Gastrocnemius medialis (tissue), 4 donors: Measurements from ENCODE around the gene KIAA1217. TPM values are rescaled to one million over a fixed set of nuclear protein-coding genes. Genes with fewer than 3 reads are reported as not detected.
A peak's percentile ranks its signal among the peaks of the same experiment; 100 is the strongest.

Experiments used
- ATAC-seq, 2 donors: fragments of 150-250 bp; one replicate each; pipeline ENCODE4 v1.9.1; 2016
- DNase-seq, 2 donors: peaks; one replicate each; pipeline ENCODE4 v3.0.0-alpha.2; 2019
- H3K27ac ChIP-seq, 4 donors: fragments of 200-600 bp; sonication (generic); 1 replicate in 1 of 4; 2 replicates in 3 of 4; pipeline ENCODE4 v1.5.1; 2016 to 2018; ENCODE audit warnings: mild to moderate bottlenecking in 2 of 4, moderate library complexity in 1 of 4
- H3K27me3 ChIP-seq, 3 donors: fragments of 200-600 bp; sonication (generic) in 2 of 3; 1 replicate in 1 of 3; 2 replicates in 2 of 3; pipeline versions ENCODE4 v1.5.1 to v1.6.0; 2016 to 2019; ENCODE audit warnings: mild to moderate bottlenecking in 1 of 3, moderate library complexity in 1 of 3
- H3K36me3 ChIP-seq, 2 donors: fragments of 200-600 bp; sonication (generic) in 1 of 2; one replicate each; pipeline ENCODE4 v1.5.1; 2017 to 2018
- H3K4me1 ChIP-seq, 2 donors: fragments of 200-600 bp; sonication (generic) in 1 of 2; one replicate each; pipeline ENCODE4 v1.5.1; 2016 to 2017; ENCODE audit warnings: mild to moderate bottlenecking in 2 of 2
- H3K4me3 ChIP-seq, 4 donors: fragments of 200-600 bp; sonication (generic) in 3 of 4; 1 replicate in 1 of 4; 2 replicates in 3 of 4; pipeline ENCODE4 v1.5.1; 2016 to 2019; ENCODE audit warnings: mild to moderate bottlenecking in 2 of 4
- H3K9me3 ChIP-seq, 3 donors: fragments of 200-600 bp; sonication (generic) in 2 of 3; 1 replicate in 1 of 3; 2 replicates in 2 of 3; pipeline ENCODE4 v1.5.1; 2016 to 2019
- POLR2A ChIP-seq, 2 donors: fragments of 450-650 bp; IDR thresholded peaks; one replicate each; pipeline ENCODE4 v1.6.1; 2017; ENCODE audit warnings: antibody characterized with exemption in 2 of 2, mild to moderate bottlenecking in 2 of 2, moderate library complexity in 2 of 2
- in situ Hi-C, 4 donors: fragments of 200-750 bp; cut with MboI; loops; one replicate each; pipeline versions ENCODE4 v1.15.0 to v1.8.0; 2017; ENCODE audit warnings: low sequenced_read_pairs in 4 of 4
- intact Hi-C: fragments of 100-400 bp; cut with DNase I; formaldehyde crosslinking; loops from one replicate; pipeline ENCODE4 v1.15.1; 2023; ENCODE audit warnings: low total_unique reads
- total RNA-seq, 4 donors: library from RNA; depleted of rRNA; stranded (reverse); fragments of >200 nt; gene quantifications; one replicate each; pipeline versions ENCODE4 v1.1.0 to v1.2.3, GENCODE V29; 2016
- TF ChIP-seq, protein P1 (sequence below), 5 experiments: fragments of 450-650 bp in 3 of 5; fragments of 200-600 bp in 2 of 5; sonication (generic) in 2 of 5; IDR thresholded peaks in 4 of 5; conservative IDR thresholded peaks in 1 of 5; 1 replicate in 4 of 5; 2 replicates in 1 of 5; pipeline ENCODE4 v1.5.1; 2016 to 2019; ENCODE audit warnings: antibody characterized with exemption in 5 of 5, mild to moderate bottlenecking in 3 of 5, moderate library complexity in 3 of 5

KIAA1217 gene
- total RNA-seq, 4 donors from 2014 or later: 152 to 266 (median 155) TPM

GRCh38 chr10:24340883-24341282 lies 131.9 kb downstream of the KIAA1217 start:
- Histone ChIP-seq H3K4me1 (peaks cover 55 to 60% of the 10 kb centered on the region in 2 donors), H3K9me3 (no peaks in the 10 kb centered on the region), H3K27ac (peak overlapping the region; percentile 9 to 64 (median 58)), H3K27me3 (no peaks in the 10 kb centered on the region), H3K4me3 (no peak overlapping the region), H3K36me3 (no peaks in the 10 kb centered on the region)
- intact Hi-C loops (no loop called here), in situ Hi-C loops (no loop called here)
- TF ChIP-seq POLR2A (IDR thresholded peaks at IDR 0.05): no peak
- TF ChIP-seq, protein P1, sequence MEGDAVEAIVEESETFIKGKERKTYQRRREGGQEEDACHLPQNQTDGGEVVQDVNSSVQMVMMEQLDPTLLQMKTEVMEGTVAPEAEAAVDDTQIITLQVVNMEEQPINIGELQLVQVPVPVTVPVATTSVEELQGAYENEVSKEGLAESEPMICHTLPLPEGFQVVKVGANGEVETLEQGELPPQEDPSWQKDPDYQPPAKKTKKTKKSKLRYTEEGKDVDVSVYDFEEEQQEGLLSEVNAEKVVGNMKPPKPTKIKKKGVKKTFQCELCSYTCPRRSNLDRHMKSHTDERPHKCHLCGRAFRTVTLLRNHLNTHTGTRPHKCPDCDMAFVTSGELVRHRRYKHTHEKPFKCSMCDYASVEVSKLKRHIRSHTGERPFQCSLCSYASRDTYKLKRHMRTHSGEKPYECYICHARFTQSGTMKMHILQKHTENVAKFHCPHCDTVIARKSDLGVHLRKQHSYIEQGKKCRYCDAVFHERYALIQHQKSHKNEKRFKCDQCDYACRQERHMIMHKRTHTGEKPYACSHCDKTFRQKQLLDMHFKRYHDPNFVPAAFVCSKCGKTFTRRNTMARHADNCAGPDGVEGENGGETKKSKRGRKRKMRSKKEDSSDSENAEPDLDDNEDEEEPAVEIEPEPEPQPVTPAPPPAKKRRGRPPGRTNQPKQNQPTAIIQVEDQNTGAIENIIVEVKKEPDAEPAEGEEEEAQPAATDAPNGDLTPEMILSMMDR (IDR thresholded peaks at IDR 0.05 in 4 of 5, conservative IDR thresholded peaks at IDR 0.05 in 1 of 5): no peak
- ATAC-seq: no peak
- DNase-seq: no peak

GRCh38 chr10:24341371-24341770 lies 132.4 kb downstream of the KIAA1217 start:
- Histone ChIP-seq H3K4me3 (no peak overlapping the region), H3K9me3 (no peaks in the 10 kb centered on the region), H3K27me3 (no peaks in the 10 kb centered on the region), H3K36me3 (no peaks in the 10 kb centered on the region), H3K27ac (peak overlapping the region; percentile 9 to 64 (median 58)), H3K4me1 (peaks cover 50 to 60% of the 10 kb centered on the region in 2 donors)
- in situ Hi-C loops (no loop called here), intact Hi-C loops (no loop called here)
- DNase-seq: no peak
- ATAC-seq: no peak
- no peak for TF ChIP-seq POLR2A (IDR thresholded peaks at IDR 0.05)
- TF ChIP-seq, protein P1 (IDR thresholded peaks at IDR 0.05 in 4 of 5, conservative IDR thresholded peaks at IDR 0.05 in 1 of 5): no peak

DNA sequence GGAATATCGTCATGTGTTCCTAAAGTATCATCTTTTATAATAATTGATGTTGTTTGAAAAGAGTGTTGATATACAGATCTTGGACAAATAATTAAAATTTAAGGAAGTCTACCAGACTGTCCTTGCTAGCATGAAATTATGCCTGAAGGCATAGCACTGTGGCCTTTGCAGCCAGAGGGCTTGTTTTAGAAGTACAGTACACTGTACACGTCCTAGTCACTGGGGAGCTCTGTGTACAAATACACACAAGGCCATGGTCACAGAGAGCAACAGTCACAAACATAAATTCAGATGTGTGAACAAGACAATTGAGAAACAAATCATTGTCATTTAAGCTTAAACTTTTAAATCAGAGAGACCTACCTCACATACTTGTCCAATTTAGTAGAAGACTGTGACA lies 133.0 kb downstream of the KIAA1217 start:
- in situ Hi-C loops: no loop called here
- Histone ChIP-seq H3K4me3 (no peak overlapping the region), H3K27ac (peak overlapping the region; percentile 9 to 64 (median 58)), H3K27me3 (no peaks in the 10 kb centered on the region), H3K36me3 (no peaks in the 10 kb centered on the region), H3K4me1 (peaks cover 50 to 60% of the 10 kb centered on the region in 2 donors), H3K9me3 (no peaks in the 10 kb centered on the region)
- no peak for TF ChIP-seq POLR2A (IDR thresholded peaks at IDR 0.05)
- TF ChIP-seq, protein P1 (IDR thresholded peaks at IDR 0.05 in 4 of 5, conservative IDR thresholded peaks at IDR 0.05 in 1 of 5): no peak
- no peak for DNase-seq
- intact Hi-C loops: no loop called here
- ATAC-seq: peak in 1 of 2 donors; percentile 63

DNA sequence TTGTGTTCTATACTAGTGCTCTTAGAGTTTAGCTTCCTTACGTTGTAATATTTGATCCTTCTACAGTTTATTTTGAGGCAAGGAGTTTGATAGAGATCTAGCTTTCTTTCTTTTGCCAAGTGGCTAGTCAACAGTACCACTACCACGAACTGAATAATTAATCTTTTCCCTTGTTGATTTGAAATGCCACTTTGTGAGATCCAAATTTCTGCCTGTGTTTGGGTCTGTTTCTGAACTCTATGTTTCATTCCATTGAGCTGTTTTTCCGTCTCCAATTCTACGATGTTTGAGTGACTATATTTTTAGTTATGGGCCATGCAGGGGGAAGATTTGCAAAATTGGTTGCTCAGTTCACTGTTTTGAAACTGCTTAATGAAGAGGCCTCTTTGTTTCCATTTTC lies 134.7 kb downstream of the KIAA1217 start:
- DNase-seq: no peak
- in situ Hi-C loops (no loop called here), intact Hi-C loops (no loop called here)
- TF ChIP-seq, protein P1 (IDR thresholded peaks at IDR 0.05 in 4 of 5, conservative IDR thresholded peaks at IDR 0.05 in 1 of 5): no peak
- no peak for TF ChIP-seq POLR2A (IDR thresholded peaks at IDR 0.05)
- no peaks in the 10 kb centered on the region for H3K9me3 ChIP-seq
- H3K27ac ChIP-seq: peak overlapping the region; percentile 52 to 64 (median 56)
- ATAC-seq: peak in 1 of 2 donors; percentile 10
- H3K4me3 ChIP-seq: peak overlapping the region in 1 of 4 donors; percentile 2
- H3K27me3 ChIP-seq: no peaks in the 10 kb centered on the region
- peaks cover 45 to 50% of the 10 kb centered on the region in 2 donors for H3K4me1 ChIP-seq
- H3K36me3 ChIP-seq: no peaks in the 10 kb centered on the region

DNA sequence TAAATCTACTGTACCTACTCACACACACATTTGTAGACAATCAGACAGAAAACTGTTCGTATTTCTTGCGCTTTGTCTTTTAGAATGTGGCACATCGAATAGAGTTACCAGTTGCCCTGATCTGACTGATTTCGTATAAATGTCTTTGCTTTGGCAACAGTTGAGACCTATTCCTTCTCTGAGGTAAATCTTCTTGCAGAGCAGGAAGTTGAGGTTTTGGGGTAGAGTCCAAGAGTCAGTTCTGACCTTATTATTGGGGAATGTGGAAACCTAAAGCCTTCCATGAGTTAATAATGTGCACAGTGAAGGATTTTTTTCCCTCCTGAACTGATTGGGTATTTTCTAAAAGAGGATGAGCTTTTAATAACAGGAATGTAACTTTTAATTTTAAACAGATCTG lies 135.3 kb downstream of the KIAA1217 start:
- TF ChIP-seq POLR2A (IDR thresholded peaks at IDR 0.05): no peak
- TF ChIP-seq, protein P1 (IDR thresholded peaks at IDR 0.05 in 4 of 5, conservative IDR thresholded peaks at IDR 0.05 in 1 of 5): no peak
- intact Hi-C loops: no loop called here
- DNase-seq (no peak), ATAC-seq (peak in 1 of 2 donors; percentile 31)
- Histone ChIP-seq H3K9me3 (no peaks in the 10 kb centered on the region), H3K36me3 (no peaks in the 10 kb centered on the region), H3K27ac (peak overlapping the region; percentile 52 to 64 (median 56)), H3K4me1 (peaks cover 51 to 55% of the 10 kb centered on the region in 2 donors), H3K27me3 (no peaks in the 10 kb centered on the region), H3K4me3 (peak overlapping the region in 1 of 4 donors; percentile 5)
- in situ Hi-C loops: no loop called here
